Peyer's patch (tissue), 4 donors: ENCODE measurements around the gene FYB1.

ENCODE experiments used
- POLR2A ChIP-seq, 2 donors: fragments of 450-650 bp; IDR thresholded peaks; one replicate each; pipeline ENCODE4 v1.5.1; 2017; ENCODE audit warnings: antibody characterized with exemption in 2 of 2, mild to moderate bottlenecking in 2 of 2, moderate library complexity in 2 of 2
- TF ChIP-seq, protein P1 (sequence below), 6 experiments: fragments of 450-650 bp in 4 of 6; fragments of 200-600 bp in 2 of 6; sonication (generic) in 1 of 6; IDR thresholded peaks; one replicate each; pipeline ENCODE4 v1.5.1; 2017 to 2019; ENCODE audit warnings: antibody characterized with exemption in 6 of 6, mild to moderate bottlenecking in 3 of 6, moderate library complexity in 1 of 6

DNA sequence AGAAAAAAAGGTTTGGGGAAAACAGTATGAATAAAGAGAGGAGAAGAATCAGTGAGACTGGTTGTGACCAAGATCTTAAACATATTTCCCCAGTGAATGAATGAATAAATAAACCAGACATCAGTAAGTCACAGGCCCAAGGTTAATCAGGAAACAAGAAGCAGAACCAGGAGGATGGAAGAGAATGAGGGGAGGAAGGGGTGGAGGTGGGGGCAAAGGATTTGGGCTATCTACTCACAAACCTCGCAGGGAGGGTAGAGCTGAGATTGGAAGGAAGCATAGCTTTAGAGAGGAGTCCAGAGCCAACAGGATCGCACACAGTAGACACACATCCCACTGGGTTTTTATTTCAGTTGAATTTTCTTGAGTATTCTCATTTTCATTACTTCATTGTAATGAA is 97.4 kb downstream of the FYB1 start:
- TF ChIP-seq, protein P1, sequence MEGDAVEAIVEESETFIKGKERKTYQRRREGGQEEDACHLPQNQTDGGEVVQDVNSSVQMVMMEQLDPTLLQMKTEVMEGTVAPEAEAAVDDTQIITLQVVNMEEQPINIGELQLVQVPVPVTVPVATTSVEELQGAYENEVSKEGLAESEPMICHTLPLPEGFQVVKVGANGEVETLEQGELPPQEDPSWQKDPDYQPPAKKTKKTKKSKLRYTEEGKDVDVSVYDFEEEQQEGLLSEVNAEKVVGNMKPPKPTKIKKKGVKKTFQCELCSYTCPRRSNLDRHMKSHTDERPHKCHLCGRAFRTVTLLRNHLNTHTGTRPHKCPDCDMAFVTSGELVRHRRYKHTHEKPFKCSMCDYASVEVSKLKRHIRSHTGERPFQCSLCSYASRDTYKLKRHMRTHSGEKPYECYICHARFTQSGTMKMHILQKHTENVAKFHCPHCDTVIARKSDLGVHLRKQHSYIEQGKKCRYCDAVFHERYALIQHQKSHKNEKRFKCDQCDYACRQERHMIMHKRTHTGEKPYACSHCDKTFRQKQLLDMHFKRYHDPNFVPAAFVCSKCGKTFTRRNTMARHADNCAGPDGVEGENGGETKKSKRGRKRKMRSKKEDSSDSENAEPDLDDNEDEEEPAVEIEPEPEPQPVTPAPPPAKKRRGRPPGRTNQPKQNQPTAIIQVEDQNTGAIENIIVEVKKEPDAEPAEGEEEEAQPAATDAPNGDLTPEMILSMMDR (IDR thresholded peaks at IDR 0.05), result no peak
- no peak for TF ChIP-seq POLR2A (IDR thresholded peaks at IDR 0.05)
